Activated effector memory CD4-positive, alpha-beta T cell treated with Interleukin-2 at 50 U/mL for 16 hours (primary cell): ENCODE results near the gene CAMK2G.
"Not testable (repeated sequence)": the region's sequence is repeated elsewhere in the genome, so short reads cannot be mapped to it uniquely, and the experiment has no call there.

Experiments used
- DNase-seq: peaks from one replicate; pipeline ENCODE4 v3.0.0-alpha.2; 2020

CAMK2G gene

DNA sequence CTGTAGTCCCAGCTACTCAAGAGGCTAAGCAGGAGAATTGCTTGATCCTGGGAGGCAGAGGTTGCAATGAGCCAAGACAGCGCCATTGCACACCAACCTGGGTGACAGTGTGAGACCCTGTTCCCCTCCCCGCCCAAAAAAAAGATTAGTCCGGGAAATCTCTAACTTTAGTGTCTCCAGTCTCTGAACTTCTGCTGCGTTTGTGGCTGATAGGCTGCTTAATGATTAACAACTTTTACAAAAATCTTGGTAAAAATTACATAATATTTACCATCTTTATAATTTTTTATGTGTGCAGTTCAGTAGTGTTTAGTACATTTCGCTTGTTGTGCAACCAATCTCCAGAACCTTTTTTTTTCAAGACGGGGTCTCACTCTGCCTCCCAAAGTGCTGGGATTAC is 26.9 kb upstream of the CAMK2G start:
- no peak for DNase-seq

- DNase-seq, result no peak
Measured at GRCh38 chr10:73900064-73900463, 25.7 kb upstream of the CAMK2G start.

GRCh38 chr10:73899423-73899822 is 25.1 kb upstream of the CAMK2G start:
- DNase-seq, result no peak

- no peak for DNase-seq
Measured at GRCh38 chr10:73898730-73899410, 24.5 kb upstream of the CAMK2G start.

DNA sequence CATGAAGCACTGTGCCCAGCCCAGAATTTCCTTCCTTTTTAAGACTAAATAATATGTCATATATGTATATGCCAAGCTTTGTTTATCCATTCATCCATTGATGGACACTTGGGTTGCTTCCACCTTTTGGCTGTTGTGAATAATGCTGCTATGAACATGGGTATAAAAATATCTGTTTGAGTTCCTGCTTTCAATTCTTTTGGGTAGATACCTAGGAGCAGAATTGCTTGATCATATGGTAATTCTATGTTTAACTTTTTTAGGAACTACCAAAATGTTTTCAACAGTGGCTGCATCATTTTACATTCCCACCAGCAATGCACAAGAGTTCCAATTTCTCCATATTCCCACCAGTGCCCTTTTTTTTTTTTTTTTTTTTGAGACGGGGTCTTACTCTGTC is 23.3 kb upstream of the CAMK2G start:
- no peak for DNase-seq

DNA sequence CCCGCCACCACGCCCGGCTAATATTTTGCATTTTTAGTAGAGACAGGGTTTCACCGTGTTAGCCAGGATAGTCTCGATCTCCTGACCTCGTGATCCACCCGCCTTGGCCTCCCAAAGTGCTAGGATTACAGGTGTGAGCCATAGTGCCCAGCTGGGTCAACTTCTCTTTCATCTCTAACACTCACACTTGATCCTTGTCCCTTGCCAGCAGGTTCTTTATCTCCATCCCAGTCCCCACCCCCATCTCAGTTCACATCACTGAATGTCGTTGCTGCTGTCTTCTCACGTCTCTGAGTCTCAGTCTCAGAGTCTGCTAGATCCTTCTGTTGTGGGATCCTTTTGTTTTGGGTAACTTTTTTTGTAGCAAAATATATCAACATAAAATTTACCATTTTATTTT is 21.0 kb upstream of the CAMK2G start:
- not testable (repeated sequence) for DNase-seq

DNA sequence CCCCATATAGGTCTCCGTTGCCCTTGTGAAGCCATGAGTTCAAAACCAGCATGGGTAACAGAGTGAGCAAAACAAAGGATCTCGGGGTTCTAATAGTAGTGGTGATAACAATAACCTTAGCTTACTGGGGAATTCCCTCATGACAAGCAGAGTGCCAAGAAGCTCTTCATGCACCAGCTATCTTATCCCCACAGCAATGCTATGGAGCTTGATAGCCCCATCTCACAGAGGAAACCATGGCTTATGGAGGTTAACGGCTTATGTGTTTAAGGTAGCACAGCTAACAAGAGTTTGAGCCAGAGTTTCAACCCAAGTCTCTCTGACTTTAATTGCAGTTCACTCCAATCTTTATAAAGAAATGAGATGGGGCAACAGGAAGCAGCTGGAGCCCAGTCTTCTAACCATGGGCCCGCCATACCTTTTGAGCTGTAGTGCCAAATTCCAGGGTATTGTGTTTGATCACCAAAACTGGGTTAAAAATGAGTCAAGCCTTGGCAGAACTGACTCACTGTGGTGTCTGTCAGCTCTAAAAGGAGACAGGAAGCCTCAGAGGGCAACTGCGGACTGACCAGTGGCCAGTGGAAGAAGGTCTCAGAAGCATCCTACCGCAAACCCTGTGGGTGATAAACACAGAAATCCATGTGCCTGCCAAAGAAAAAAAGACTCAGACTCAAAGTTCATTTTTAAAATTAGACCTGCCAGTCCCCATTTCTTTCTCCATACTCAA is 20.1 kb upstream of the CAMK2G start:
- no peak for DNase-seq

- DNase-seq, result no peak
Measured at GRCh38 chr10:73893426-73893825, 19.1 kb upstream of the CAMK2G start.

- no peak for DNase-seq
Measured at GRCh38 chr10:73892310-73893030, 18.1 kb upstream of the CAMK2G start.

DNA sequence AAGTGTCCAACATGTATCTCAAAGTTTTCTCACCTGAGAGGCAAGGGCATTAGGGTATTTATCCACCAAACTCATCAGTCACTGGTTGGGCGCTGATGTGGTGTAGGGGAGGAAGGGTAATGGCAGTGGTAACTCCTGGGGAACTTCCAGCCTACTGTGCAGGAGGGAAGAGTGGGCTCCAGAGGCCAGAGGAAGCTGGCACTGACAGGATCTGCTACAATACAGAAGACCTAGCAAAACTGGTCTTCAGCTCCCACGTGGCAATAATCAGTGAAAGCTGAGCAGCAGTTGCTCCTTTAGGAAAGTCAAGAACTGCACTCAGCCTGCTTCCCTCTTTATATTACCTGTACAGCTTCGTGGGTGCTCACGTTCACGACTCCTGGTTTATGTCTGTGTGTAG is 17.2 kb upstream of the CAMK2G start:
- no peak for DNase-seq

DNA sequence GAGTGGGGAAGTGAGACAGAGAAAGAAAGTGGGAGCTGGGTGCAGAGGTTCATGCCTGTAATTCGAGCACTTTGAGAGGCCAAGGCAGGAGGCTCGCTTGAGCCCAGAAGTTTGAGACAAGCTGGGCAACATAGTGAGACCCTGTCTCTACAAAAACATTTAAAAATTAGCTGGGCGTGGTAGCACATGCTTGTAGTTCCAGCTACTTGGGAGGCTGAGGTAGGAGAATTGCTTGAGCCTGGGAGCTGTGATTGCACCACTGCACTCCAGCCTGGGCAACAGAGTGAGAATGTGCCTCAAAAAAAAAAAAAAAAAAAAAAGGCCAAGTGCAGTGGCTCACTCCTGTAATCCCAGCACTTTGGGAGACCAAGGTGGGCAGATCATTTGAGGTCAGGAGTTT is 16.5 kb upstream of the CAMK2G start:
- not testable (repeated sequence) for DNase-seq

GRCh38 chr10:73890261-73890660 is 15.9 kb upstream of the CAMK2G start:
- no peak for DNase-seq

DNA sequence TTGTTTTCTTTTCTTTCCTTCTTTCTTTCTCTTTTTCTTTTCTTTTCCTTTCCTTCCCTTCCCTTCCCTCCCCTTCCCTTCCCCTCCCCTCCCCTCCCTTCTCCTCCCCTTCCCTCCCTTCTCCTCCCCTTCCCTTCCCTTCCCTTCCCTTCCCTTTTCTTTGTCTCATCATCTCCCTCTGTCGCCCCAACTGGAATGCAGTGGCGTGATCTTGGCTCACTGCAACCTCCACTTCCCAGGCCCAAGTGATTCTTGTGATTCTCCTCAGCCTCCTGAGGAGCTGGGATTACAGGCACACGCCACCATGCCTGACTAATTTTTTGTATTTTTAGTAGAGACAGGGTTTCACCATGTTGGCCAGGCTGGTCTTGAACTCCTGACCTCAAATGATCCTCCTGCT is 15.1 kb upstream of the CAMK2G start:
- DNase-seq, result not testable (repeated sequence)

- no peak for DNase-seq
Measured at GRCh38 chr10:73889014-73889413, 14.7 kb upstream of the CAMK2G start.

DNA sequence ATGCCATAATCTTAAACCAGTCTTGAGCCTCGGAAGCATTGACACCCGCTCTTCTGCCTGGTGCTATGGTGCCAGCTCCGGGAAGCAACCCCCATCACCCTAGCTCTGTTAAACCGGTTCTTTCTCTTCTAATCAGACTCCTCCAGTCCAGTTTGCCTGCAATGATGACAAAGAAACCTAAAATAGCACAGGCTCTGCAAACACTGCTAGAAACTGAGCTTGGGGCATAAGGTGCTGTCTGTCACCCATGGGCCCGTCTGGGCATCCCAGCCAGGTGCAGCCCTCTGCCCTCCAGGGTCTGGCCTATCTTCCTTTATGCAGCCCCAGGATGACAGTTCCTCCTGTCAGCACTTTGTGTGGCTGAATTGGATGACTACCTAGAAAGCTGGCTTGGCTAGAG is 14.2 kb upstream of the CAMK2G start:
- no peak for DNase-seq

DNA sequence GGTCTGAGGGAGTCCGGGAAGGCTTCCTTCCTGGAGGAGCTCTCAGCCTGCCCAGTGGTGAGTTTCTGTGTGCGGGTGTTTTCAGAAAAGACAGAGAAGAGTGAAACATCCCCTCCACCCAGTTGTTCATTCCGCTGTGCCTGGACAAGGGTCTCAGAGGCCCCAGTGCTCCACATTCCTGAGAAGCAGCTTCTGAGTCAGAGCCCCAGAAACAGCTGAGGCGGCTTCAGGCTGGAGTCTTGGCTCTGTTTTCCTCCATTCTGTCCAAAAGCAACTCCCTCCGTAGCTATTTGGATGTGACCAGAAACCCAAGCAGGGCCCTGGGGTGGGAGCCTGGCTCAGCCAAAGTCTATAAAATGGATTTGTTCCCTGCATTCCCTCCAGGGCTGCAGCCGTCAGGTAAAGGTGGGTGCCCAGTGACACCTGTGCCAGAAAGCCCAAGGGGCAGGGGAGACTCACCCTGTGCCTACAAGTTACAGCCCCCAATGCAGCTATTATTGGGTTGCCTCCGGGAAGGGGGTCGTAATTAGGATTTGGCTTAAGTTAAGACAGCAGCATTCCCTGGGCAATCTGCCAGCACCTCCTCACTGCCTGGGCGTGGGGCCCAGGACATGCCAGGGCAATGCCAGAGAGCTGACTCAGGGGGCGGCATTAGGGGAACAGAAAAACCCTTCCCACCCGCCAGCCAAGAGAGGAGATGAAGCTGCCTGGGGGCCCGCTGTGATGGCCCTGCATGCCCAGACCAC is 13.1 kb upstream of the CAMK2G start:
- DNase-seq, result no peak

- DNase-seq, result no peak
Measured at GRCh38 chr10:73886661-73887293, 12.4 kb upstream of the CAMK2G start.

- peak; percentile 50 for DNase-seq
Measured at GRCh38 chr10:73886085-73886529, 11.8 kb upstream of the CAMK2G start.

DNA sequence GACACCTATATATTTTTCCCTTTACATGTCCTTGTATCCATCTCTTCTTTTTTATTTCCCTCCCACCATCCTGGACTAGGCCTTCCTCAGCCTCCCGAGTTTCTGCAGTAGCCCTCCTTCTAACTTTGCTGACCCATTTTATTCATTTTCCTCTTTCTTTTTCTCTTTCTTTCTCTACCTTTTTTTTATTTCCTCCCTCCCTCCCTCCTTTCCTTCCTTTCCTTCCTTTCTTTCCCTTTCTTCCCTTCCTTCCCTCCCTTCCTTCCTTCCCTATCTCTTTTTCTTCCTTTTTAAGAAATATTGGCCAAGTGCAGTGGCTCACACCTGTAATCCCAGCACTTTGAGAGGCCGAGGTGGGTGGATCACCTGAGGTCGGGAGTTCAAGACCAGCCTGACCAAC is 9.7 kb upstream of the CAMK2G start:
- no peak for DNase-seq

DNA sequence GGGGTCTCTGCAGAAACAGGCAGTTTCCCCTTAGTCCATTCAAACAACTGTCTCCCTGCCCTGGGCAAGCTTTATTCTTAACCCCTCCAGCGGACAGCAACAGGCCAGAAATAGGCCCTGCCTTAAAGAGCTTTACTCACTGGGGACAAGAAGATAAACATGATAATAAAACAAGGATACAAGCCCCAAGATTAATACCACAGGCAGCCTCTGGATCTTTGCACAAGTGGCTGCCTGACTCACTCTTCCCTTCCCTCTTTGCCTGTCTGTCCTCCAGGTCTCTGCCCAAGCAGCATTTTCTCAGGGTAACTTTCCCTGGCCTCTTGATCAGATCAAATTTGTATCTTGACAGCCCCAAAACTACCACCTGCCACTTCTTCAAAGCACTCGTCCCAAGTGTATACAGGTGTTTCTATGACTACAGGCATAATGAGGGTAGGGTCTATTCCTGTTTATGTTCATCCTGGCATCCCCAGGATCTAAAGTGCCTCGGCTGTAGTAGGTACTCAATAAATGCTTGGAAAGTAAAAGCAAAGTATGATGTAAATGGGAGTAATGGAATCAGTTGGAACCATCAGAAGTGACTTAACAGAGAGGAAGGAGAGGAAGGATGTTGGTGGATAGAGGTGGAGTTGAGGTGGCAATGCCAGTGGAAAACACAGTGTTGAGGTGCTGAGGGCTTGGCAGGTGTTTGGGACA is 7.0 kb upstream of the CAMK2G start:
- DNase-seq, result no peak

- DNase-seq, result peak; percentile 89
Measured at GRCh38 chr10:73879296-73880173, 5.2 kb upstream of the CAMK2G start.
